Stimulated activated memory B cell treated with anti-CD40 and anti-IgM and Interleukin-4, amounts not matched to agents 10 μg/mL and 1 μg/mL and 100 μg/mL, for 72 hours (primary cell): ENCODE data around the gene UNK.

ENCODE experiments used
- ATAC-seq: fragments of 150-1000 bp; cut with Tn5 transposase; 2 replicates; pipeline ENCODE4 v1.10.0; 2021
- H3K27ac Mint-ChIP-seq: one replicate; pipeline ENCODE4 v1.8.0; 2022; ENCODE audit warnings: mild to moderate bottlenecking, mixed read lengths
- H3K27me3 Mint-ChIP-seq: one replicate; pipeline ENCODE4 v1.8.0; 2022; ENCODE audit warnings: mixed read lengths
- H3K36me3 Mint-ChIP-seq: one replicate; pipeline ENCODE4 v1.8.0; 2022; ENCODE audit warnings: mixed read lengths
- H3K4me1 Mint-ChIP-seq: one replicate; pipeline ENCODE4 v1.8.0; 2022; ENCODE audit warnings: mixed read lengths
- H3K4me3 Mint-ChIP-seq: one replicate; pipeline ENCODE4 v1.8.0; 2022; ENCODE audit warnings: mild to moderate bottlenecking, moderate library complexity, mixed read lengths
- H3K9me3 Mint-ChIP-seq: one replicate; pipeline ENCODE4 v1.8.0; 2022; ENCODE audit warnings: mixed read lengths

The UNK gene

DNA sequence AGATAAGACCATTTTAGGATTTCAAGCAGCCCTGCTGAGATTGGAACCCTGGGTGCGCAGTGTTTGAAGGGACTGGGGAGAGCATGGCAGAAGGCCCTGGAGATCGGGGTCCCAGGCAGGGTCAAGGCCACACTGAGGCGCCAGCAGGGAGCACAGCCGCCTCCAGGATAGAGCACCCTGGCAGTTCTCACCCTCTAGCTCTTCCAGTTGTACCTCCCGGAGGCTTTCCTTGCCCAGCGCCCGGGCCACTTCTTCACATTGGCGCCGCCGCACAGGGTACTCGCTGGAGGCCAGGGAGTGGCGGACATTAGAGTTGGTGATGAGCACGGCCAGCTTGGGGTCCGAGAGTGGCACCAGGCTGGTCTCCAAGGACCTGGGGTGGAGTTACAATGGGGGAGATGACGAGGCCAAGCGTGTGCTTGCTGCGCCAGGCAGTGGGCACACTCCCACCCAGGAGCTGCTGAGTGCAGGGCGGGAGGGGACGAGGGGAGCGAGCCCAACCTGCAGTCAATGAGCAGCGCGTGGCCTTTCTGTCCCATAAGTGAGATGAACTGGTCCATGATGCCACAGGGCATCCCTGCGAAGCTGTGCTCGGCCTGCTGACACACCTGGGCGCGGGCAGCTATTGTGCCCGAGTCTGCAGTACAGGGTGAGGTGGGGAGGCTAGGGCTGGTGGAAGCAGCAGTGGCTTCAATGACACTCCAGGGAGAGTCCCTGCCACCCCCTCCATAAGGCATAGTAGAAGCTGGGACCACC lies 21.9 kb upstream of the UNK start:
- peaks cover 31% of the 10 kb centered on the region for H3K4me1 Mint-ChIP-seq
- ATAC-seq = no peak
- no peaks in the 10 kb centered on the region for H3K9me3 Mint-ChIP-seq
- peak overlapping the region; percentile 15 for H3K4me3 Mint-ChIP-seq
- H3K27ac Mint-ChIP-seq = no peak overlapping the region
- H3K36me3 Mint-ChIP-seq = peaks cover 17% of the 10 kb centered on the region
- no peaks in the 10 kb centered on the region for H3K27me3 Mint-ChIP-seq

DNA sequence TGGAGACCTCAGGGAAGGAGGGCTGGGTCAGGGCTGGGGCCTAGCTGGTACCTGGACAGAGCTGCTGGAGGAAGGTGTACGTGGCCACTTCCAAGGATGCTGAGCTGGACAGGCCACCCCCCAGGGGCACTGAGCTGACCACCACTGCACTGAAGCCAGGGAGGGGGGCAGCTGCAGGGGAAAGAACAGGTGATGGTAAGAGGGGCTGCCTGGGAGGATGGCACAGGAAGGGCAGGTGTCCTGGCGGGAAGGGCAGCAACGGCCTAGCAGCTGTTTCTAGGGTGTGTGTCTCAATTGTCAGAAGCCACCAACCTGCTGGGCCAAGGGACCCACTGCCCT lies 21.4 kb upstream of the UNK start:
- Mint-ChIP-seq H3K4me3 (peak overlapping the region; percentile 15), H3K36me3 (peaks cover 17% of the 10 kb centered on the region), H3K9me3 (no peaks in the 10 kb centered on the region), H3K4me1 (peaks cover 31% of the 10 kb centered on the region), H3K27me3 (no peaks in the 10 kb centered on the region), H3K27ac (no peak overlapping the region)
- ATAC-seq = no peak

- H3K27ac Mint-ChIP-seq = peak overlapping the region; percentile 82
- no peaks in the 10 kb centered on the region for H3K9me3 Mint-ChIP-seq
- peaks cover 14% of the 10 kb centered on the region for H3K36me3 Mint-ChIP-seq
- H3K27me3 Mint-ChIP-seq = no peaks in the 10 kb centered on the region
- H3K4me3 Mint-ChIP-seq = peak overlapping the region; percentile 82
- no peak for ATAC-seq
- peaks cover 31% of the 10 kb centered on the region for H3K4me1 Mint-ChIP-seq
Observed at GRCh38 chr17:75763613-75764416, 20.8 kb upstream of the UNK start.

DNA sequence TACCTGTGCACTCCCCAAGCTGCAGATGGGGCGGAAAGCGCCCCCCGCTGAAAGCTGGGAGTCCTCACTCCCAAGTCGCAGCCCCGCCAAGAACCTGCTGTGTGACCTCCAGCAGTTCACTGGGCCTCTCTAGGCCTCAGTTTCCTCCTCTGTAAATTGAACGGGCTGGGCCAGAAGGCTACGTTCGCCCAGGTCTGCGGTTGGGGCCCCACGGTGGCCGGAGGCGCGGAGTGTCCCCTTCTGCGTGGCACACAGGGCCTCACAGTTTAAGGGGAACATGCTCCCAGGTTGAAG lies 20.2 kb upstream of the UNK start:
- Mint-ChIP-seq H3K27me3 (no peaks in the 10 kb centered on the region), H3K4me3 (peak overlapping the region; percentile 82), H3K36me3 (peaks cover 8% of the 10 kb centered on the region), H3K4me1 (peaks cover 31% of the 10 kb centered on the region), H3K9me3 (no peaks in the 10 kb centered on the region), H3K27ac (peak overlapping the region; percentile 82)
- no peak for ATAC-seq

DNA sequence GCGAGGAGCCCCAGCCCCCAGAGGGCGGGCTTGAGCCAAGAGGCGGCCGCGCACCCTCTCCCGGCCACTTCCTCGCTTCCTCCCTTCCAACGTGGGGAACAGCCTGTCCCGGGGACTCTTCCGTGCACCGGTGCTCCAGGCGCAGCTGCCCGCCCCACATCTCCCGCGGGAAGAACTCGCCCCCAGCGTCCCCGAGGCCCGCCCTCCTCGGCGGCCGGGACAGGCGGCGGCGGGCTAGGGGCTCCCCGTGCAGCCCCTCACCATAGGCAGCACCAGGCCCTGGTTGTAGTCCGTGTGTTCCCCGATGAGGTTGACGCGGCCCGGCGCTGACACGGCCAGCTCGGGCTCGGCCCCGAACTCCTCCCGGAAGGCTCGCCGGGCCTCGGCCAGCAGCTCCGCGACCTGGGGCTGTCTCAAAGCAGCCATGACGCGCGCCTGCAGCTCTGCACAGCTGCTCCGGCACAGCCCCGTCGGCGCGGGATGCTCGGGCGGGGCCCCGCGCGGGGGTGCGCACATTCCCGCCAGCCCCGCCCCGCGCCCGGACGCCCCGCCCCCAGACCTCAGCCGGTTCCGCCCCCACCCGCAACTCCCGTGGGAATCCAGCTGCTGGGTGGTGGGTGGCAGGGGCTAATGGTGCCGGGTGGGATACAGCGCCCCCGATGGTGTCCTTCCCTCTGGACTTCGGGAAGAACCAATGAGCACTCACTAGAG lies 19.7 kb upstream of the UNK start, which contains the start of gene GALK1:
TSS of gene GALK1 (minus strand) at position 482 of the 711 bp plus-strand sequence. CDS start at position 426, 56 bp downstream.
- Mint-ChIP-seq H3K4me1 (peaks cover 31% of the 10 kb centered on the region), H3K4me3 (peak within 1 kb of the TSS; percentile 82), H3K27ac (peak within 1 kb of the TSS; percentile 82), H3K9me3 (no peaks in the 10 kb centered on the region), H3K36me3 (peaks cover 8% of the 10 kb centered on the region), H3K27me3 (no peaks in the 10 kb centered on the region)
- ATAC-seq = peak; percentile 96

DNA sequence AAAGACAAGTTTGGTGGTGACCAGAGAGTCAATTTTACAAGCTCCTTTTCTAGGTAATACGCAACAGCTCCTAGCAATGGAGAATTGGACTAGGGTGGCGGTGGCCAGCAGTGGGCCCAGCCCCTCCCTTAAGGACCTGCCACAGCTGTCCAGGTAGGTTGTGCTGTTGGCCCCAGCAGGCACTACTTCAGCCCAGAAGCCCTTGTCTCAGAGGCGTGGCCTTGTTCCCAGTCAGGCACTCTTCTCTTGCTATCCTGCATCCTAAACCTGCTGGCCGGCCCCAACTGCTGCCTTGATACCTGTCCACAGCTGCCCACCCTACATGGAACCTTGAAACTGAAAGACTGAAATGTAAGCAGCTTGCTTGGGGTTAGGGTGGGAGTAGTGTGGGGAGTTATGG lies 18.6 kb upstream of the UNK start:
- Mint-ChIP-seq H3K27ac (peak overlapping the region; percentile 82), H3K4me3 (peak overlapping the region; percentile 6), H3K27me3 (no peaks in the 10 kb centered on the region), H3K4me1 (peaks cover 31% of the 10 kb centered on the region), H3K9me3 (no peaks in the 10 kb centered on the region), H3K36me3 (peaks cover 8% of the 10 kb centered on the region)
- ATAC-seq = no peak

GRCh38 chr17:75767881-75768280 lies 16.7 kb upstream of the UNK start:
- H3K36me3 Mint-ChIP-seq = no peaks in the 10 kb centered on the region
- ATAC-seq = no peak
- no peak overlapping the region for H3K27ac Mint-ChIP-seq
- no peak overlapping the region for H3K4me3 Mint-ChIP-seq
- H3K4me1 Mint-ChIP-seq = peaks cover 24% of the 10 kb centered on the region
- H3K27me3 Mint-ChIP-seq = no peaks in the 10 kb centered on the region
- no peaks in the 10 kb centered on the region for H3K9me3 Mint-ChIP-seq

DNA sequence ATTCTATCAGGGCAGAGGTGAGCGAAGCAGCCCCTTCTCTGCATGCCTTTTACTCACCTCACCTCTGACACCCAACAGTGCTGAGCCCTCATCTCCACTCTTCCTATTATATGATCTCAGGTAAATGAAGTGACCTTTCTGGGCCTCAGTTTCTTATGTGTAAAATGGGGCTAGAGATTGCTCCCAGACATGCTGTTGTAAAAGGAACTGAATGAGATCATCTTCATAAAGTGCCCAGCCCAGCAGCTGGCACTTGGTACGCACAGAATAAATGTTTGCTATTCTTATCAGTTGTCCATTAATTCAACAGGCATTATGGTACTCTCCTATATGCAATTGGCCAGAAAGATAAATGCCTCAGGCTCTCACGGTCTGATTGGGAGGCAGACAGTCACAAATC lies 15.1 kb upstream of the UNK start:
- H3K4me1 Mint-ChIP-seq = peaks cover 8% of the 10 kb centered on the region
- no peak for ATAC-seq
- H3K9me3 Mint-ChIP-seq = no peaks in the 10 kb centered on the region
- no peak overlapping the region for H3K4me3 Mint-ChIP-seq
- no peaks in the 10 kb centered on the region for H3K36me3 Mint-ChIP-seq
- no peaks in the 10 kb centered on the region for H3K27me3 Mint-ChIP-seq
- H3K27ac Mint-ChIP-seq = no peak overlapping the region

- Mint-ChIP-seq H3K9me3 (no peaks in the 10 kb centered on the region), H3K27me3 (no peaks in the 10 kb centered on the region), H3K36me3 (peaks cover under 1% of the 10 kb centered on the region), H3K4me1 (peaks cover 13% of the 10 kb centered on the region), H3K27ac (no peak overlapping the region), H3K4me3 (no peak overlapping the region)
- no peak for ATAC-seq
Observed at GRCh38 chr17:75771334-75772281, 13.0 kb upstream of the UNK start.

DNA sequence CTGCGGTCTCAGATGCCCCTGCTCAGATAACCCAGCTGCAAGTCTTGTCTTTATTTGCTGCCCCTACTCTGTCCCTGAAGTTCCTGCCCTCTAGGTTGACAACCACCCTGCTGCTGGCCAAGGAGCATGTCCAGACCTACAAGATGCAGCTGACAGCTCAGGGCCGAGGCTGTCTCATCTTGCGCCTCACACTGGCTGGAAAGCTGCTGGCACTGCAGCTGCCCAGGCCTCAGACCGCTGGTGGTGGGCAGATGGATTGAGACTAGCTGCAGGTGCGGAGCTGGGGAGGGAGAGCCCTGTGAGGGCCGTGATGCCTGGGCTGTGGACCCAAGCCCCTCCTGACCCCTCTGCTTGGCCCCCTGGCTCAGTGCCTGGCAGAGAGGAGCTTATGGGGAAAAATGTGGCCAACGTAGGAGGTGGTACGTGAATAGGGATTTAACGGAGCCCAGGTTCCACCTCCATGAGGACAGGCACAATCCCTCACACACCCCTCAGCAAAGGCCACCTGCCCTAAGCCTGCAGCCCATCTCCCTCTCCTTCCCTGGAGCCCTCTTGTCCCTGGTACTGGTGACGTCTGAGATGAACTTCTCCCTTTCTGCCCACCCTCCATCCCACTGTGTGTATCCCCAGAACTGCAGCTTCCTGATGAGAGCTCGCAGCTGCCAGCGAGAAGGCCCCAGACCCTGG lies 11.3 kb upstream of the UNK start:
- H3K9me3 Mint-ChIP-seq = no peaks in the 10 kb centered on the region
- H3K27ac Mint-ChIP-seq = no peak overlapping the region
- no peaks in the 10 kb centered on the region for H3K27me3 Mint-ChIP-seq
- peaks cover 17% of the 10 kb centered on the region for H3K36me3 Mint-ChIP-seq
- H3K4me1 Mint-ChIP-seq = peaks cover 29% of the 10 kb centered on the region
- no peak for ATAC-seq
- H3K4me3 Mint-ChIP-seq = no peak overlapping the region

DNA sequence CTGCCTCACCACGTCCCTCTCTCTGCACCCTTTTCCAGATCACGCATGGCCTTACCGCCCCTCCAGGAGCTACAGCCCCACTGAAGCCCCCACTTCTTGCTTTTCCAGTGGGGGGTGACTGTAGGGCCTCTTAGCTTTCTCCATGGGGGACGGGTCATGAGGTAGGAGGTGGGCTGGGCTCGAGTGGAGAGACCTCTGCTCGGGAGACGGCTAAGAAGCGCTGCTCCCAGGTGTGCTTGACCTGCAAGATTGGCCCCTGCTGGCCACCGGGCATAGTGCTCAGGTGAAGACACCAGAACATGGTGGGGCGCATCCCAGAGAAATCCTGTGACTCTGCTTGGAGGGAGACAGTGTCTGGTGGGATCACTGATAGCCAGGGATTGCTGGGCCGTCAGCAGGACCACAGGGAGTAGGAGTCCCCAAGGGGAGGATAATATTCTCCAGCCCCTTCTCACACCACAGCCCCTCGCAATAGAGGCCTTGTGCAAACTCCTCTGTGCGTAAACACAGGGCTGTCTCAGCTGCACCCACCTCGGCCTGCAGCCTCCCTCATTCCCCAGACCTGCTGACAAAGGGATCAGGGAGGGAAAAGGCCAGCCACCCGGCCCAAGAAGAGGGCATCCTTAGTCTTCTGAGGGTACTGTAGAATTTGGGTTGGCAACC lies 10.7 kb upstream of the UNK start:
- Mint-ChIP-seq H3K27ac (no peak overlapping the region), H3K9me3 (no peaks in the 10 kb centered on the region), H3K4me3 (no peak overlapping the region), H3K27me3 (no peaks in the 10 kb centered on the region), H3K36me3 (peaks cover 23% of the 10 kb centered on the region), H3K4me1 (peaks cover 35% of the 10 kb centered on the region)
- ATAC-seq = no peak

- peaks cover 35% of the 10 kb centered on the region for H3K4me1 Mint-ChIP-seq
- no peak overlapping the region for H3K4me3 Mint-ChIP-seq
- H3K27me3 Mint-ChIP-seq = no peaks in the 10 kb centered on the region
- peaks cover 29% of the 10 kb centered on the region for H3K36me3 Mint-ChIP-seq
- no peak overlapping the region for H3K27ac Mint-ChIP-seq
- ATAC-seq = no peak
- H3K9me3 Mint-ChIP-seq = no peaks in the 10 kb centered on the region
Observed at GRCh38 chr17:75774471-75774990, 10.1 kb upstream of the UNK start.

DNA sequence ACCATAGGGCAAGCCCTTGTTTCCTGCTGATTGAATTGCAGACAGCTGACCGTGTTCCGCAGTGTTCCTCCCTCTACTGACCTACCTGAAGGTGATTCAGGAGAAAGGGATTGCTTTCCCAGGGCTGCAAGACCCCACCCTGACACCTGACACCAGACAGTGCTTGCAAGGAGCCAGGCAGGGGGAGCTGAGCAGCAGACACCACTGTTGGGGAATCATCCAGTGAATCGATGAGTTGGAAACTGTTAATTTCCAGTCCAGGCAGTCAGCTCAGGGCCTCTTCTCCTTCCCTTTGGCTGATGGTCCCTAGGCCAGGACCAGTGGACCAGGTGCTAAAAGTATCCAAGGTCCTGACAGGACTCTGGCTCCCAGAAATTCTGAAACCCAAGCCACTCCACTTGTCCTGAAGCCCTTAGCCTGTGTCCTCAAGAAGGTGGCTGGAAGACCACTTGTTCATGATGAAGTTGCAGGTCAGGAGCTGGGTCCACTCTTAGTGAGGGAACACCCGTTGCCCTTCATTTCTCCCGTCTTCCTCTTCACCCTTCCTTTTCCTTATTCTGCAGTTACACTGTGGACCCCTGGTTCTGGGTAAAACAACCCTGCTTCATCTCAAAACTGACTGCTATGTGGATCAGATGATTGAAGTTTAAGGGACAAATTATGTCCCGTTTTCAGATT lies 9.5 kb upstream of the UNK start:
- Mint-ChIP-seq H3K9me3 (no peaks in the 10 kb centered on the region), H3K27me3 (no peaks in the 10 kb centered on the region), H3K4me3 (no peak overlapping the region), H3K27ac (no peak overlapping the region), H3K36me3 (peaks cover 33% of the 10 kb centered on the region), H3K4me1 (peaks cover 40% of the 10 kb centered on the region)
- ATAC-seq = no peak
